ENCODE results near the gene DYSF.

DYSF gene

DNA sequence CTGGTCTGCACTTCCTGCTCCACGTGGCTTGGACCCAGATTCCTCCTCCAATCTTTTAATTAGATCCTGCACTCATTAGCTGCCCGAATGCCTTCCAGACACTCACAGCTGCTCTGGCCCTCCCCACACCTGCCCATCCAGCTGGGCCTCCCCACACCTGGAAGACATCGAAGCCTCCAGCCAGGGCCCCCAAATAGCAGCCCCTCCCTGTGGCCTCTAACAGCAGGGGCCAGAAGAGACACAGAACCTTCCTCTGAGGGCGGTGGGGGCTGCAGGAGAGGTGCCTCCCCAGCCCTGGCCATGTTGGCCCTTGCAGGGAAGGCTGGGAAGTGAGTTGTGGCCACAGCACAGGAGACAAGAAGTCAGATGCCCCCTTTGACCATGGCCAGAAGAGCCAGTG, 252.8 kb downstream of the DYSF start:
- FAIRE-seq, result no peak
- no peak for TF ChIP-seq POLR2A (IDR thresholded peaks at IDR 0.05; ENCODE audit: low read depth, low read length)
- no peak for DNase-seq (ENCODE audit: insufficient read length)

GRCh38 chr2:71706836-71707235, 253.5 kb downstream of the DYSF start:
- TF ChIP-seq POLR2AphosphoS5 (IDR thresholded peaks at IDR 0.05; ENCODE audit: low read depth, low read length) (no peak), TAF1 (IDR thresholded peaks at IDR 0.05; ENCODE audit: borderline replicate concordance, low read depth, low read length) (no peak), POLR2A (IDR thresholded peaks at IDR 0.05; ENCODE audit: low read depth, low read length) (no peak)
- FAIRE-seq (no peak), DNase-seq (ENCODE audit: insufficient read length) (no peak)

DNA sequence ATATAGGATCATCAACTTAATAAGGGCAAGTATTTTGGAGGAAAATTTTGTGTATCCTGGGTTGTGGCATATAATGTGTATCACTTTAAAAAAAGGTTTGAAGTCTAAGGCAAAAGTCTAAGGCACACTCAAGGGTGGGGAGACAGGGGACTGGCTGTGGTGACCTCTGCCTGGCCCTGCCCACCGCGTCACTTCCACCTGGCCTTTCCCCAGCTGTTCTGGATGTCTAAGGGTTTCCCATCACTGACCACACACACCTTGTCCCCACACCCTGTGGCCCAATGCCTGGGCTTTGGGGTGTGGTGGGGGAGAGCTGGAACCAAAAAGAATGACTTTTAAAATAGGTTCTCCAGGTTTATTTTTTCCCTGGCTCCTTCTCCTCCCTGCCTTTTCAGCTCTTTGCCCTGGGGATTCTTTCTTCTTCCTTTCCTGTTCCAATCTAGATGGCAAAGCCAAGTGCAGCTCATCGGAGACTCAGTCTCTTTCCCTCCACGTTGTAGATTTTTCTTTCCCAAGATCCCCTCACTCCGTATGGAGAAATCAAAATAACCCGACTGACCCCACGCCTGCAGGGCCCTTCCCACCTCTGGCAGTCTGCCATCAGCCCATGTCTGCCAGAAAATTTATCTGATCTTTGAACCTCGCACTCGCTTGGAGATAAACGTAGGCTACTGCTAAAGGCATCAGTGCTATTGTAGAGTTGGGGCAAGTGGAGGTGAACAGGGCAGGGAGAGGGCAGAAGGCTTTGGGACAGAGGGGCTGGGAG, 257.2 kb downstream of the DYSF start:
- no peak for FAIRE-seq
- TF ChIP-seq POLR2AphosphoS5 (IDR thresholded peaks at IDR 0.05; ENCODE audit: low read depth, low read length), result no peak
- TF ChIP-seq POLR2A (IDR thresholded peaks at IDR 0.05; ENCODE audit: low read depth, low read length), result no peak
- TF ChIP-seq TAF1 (IDR thresholded peaks at IDR 0.05; ENCODE audit: borderline replicate concordance, low read depth, low read length), result no peak

GRCh38 chr2:71711133-71711855, 257.9 kb downstream of the DYSF start:
- DNase-seq (ENCODE audit: insufficient read length) (no peak), FAIRE-seq (no peak)
- TF ChIP-seq TAF1 (IDR thresholded peaks at IDR 0.05; ENCODE audit: borderline replicate concordance, low read depth, low read length), result no peak
- TF ChIP-seq POLR2AphosphoS5 (IDR thresholded peaks at IDR 0.05; ENCODE audit: low read depth, low read length), result no peak
- no peak for TF ChIP-seq POLR2A (IDR thresholded peaks at IDR 0.05; ENCODE audit: low read depth, low read length)

More for the DNA sequence above, 257.2 kb downstream of the DYSF start:
- no peak for DNase-seq (ENCODE audit: insufficient read length)

DNA sequence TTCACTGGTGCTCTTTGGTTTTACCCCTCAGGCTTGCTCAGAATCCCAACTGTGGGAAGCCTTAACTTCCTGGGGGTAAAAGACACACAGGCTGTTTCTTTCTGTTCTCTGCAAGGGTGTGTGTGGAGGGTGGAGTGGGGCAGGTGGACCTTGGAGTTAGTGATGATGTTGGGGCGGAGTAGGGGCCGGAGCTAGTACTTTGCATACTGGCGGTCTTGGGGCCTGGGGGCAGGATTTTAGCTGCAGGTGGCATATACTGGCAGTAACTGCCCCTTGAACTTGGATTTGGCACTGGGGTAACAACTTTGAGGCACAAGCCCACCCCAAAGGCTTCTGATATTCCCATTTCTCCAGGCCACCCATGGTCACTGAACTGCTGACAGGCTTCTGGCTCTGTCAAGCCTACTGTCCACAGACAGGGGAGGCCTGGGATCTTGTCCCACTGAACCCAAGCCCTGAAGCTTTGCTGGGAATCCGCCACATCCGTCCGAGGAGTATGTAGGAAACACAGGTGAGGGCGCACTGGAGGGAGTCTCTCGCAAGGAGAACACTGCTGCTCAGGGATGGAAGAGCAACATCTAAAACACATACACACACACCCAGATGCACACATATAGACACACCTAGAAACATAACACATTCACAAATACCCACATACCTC, 258.9 kb downstream of the DYSF start:
- DNase-seq (ENCODE audit: insufficient read length), result no peak
- FAIRE-seq, result no peak
- no peak for TF ChIP-seq TAF1 (IDR thresholded peaks at IDR 0.05; ENCODE audit: borderline replicate concordance, low read depth, low read length)
- no peak for TF ChIP-seq POLR2A (IDR thresholded peaks at IDR 0.05; ENCODE audit: low read depth, low read length)
- no peak for TF ChIP-seq POLR2AphosphoS5 (IDR thresholded peaks at IDR 0.05; ENCODE audit: low read depth, low read length)

DNA sequence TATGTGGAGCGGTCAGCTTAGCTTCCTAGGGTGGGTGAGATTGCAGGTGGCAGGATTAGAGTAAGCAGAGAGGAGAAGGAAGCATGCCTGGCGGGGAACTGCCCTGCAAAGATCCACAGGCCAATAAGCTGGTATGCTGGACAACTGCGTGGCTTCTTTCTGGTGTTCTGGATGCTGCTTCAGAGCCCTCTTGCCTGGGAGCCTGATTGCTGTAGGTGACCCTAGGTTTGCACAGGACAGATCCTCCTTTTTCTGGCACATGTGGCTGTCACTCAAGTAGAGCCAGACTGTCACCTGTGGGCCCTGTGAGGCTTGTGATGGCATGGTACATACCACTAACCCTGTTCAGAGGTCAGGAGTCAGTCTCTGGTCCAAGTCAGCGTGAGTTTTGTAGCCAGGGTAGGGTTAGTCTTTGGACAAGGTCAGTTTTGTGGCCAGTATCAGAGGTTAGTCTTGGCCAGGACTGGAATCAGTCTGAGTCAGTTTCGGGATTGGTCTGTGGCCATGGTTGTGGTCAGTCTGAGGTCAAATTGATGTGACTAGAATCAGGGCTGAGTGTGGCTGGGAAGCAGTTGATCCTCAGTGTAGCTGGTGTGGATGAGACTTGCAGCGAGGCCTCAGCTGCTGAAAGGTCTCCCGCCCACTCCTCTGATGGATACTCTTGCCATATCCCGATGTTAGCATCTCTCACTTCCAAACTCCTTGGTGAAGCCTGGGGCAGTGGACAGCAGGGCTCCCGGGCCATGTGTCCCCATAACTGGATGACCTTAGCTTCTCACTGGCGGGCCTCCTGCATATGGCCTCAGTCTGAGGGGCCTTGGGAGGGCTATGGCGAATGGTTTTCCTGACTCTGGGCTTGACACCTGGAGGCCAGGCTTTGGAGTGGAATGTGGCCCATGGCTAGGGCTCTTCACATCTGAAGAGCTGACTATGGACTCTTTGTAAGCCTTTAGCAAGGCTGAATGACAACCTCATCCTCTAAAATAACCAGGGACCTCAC, 260.5 kb downstream of the DYSF start:
- no peak for DNase-seq (ENCODE audit: insufficient read length)
- TF ChIP-seq POLR2AphosphoS5 (IDR thresholded peaks at IDR 0.05; ENCODE audit: low read depth, low read length), result no peak
- no peak for TF ChIP-seq TAF1 (IDR thresholded peaks at IDR 0.05; ENCODE audit: borderline replicate concordance, low read depth, low read length)
- TF ChIP-seq POLR2A (IDR thresholded peaks at IDR 0.05; ENCODE audit: low read depth, low read length), result no peak
- no peak for FAIRE-seq

GRCh38 chr2:71714601-71715240, 261.4 kb downstream of the DYSF start:
- DNase-seq (ENCODE audit: insufficient read length), result no peak
- no peak for FAIRE-seq
- TF ChIP-seq TAF1 (IDR thresholded peaks at IDR 0.05; ENCODE audit: borderline replicate concordance, low read depth, low read length) (no peak), POLR2A (IDR thresholded peaks at IDR 0.05; ENCODE audit: low read depth, low read length) (no peak), POLR2AphosphoS5 (IDR thresholded peaks at IDR 0.05; ENCODE audit: low read depth, low read length) (no peak)

DNA sequence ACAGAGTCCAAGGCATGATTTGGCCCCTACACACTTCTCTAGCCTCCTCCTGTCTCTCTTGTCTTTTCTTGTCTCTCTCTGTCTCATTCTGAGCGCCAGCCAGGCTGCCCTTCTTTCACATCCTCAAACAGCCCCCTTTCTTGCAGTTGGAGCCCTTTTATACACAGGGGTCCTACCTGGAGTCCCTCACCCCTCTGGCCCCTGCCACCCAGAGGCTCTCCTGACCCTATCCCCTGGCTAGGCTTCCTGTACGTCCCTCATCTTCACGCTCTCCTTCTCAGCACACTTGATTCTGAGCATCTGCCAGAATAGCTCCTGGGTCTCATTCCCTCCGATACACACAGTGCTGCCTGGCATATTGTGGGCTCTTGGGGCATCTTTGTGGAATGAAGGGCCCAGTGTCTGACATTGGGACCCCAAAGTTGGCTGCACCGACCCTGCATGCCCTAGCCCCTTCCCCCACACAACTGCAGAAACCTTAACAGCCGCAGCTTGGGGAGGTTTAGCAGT, 261.9 kb downstream of the DYSF start:
- TF ChIP-seq POLR2AphosphoS5 (IDR thresholded peaks at IDR 0.05; ENCODE audit: low read depth, low read length) (no peak), POLR2A (IDR thresholded peaks at IDR 0.05; ENCODE audit: low read depth, low read length) (no peak), TAF1 (IDR thresholded peaks at IDR 0.05; ENCODE audit: borderline replicate concordance, low read depth, low read length) (no peak)

DNA sequence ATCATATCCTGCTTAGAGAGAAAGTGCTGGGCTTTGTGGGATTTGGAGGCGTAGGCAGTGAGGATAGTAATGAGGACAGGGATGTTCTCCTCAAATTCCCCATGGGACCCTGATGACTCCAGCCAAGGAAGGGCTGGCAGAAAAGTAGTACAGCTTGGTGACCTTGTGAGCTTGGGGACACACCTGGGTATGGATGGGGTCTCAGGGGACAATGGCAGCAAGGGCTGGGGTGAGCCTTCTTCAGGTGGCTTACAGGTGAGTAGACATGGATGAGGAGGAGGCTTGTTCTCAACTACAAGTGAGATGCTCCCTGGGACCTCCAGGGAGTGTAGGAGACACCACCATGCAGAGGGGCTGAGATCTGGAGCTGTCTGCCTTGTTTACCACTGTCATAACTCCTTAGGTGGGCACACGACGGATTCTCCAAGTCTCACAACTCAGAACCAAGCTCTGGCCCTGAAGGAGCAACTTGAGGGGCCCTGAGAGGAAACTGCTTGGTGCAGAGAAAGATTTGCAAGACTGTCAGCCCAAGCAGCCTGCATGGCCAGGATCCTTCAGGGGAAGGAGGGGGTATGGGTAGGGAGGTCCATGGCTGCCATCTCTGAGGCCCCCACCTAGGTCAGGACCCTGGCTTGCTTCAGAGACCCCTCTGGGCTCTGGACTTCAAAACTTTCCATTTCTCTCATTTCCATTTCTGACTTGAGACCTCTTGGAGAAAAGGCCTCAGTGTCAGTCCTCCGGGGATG, 262.8 kb downstream of the DYSF start:
- DNase-seq (ENCODE audit: insufficient read length) (no peak), FAIRE-seq (no peak)
- no peak for TF ChIP-seq POLR2AphosphoS5 (IDR thresholded peaks at IDR 0.05; ENCODE audit: low read depth, low read length)

More for the DNA sequence above, 261.9 kb downstream of the DYSF start:
- no peak for DNase-seq (ENCODE audit: insufficient read length)
- FAIRE-seq, result no peak
